GM23248 (cell line): ENCODE measurements around the gene LRRC45. TPM values are rescaled to one million over a fixed set of nuclear protein-coding genes. Genes with fewer than 3 reads are reported as not detected.

Experiments
- DNase-seq: peaks from one replicate; pipeline ENCODE4 v3.0.0-alpha.2; 2015
- H2AFZ ChIP-seq: fragments of 200-600 bp; sonication (generic); 2 replicates; pipeline ENCODE4 v1.6.1; 2016; ENCODE audit warnings: antibody characterized with exemption
- H3F3A ChIP-seq: fragments of 200-600 bp; sonication (generic); 2 replicates; pipeline ENCODE4 v1.6.1; 2016; ENCODE audit warnings: mild to moderate bottlenecking, antibody characterized with exemption, mixed run types; ENCODE audit not compliant: insufficient read depth
- H3K27ac ChIP-seq: fragments of 200-600 bp; sonication (generic); 2 replicates; pipeline ENCODE4 v1.5.1; 2016; ENCODE audit warnings: mild to moderate bottlenecking
- H3K27me3 ChIP-seq: fragments of 200-600 bp; sonication (generic); replicated peaks from 2 replicates; pipeline ENCODE4 v1.6.1; 2016; ENCODE audit warnings: mild to moderate bottlenecking; ENCODE audit not compliant: insufficient read depth
- H3K36me3 ChIP-seq: fragments of 200-600 bp; sonication (generic); 2 replicates; pipeline ENCODE4 v1.6.1; 2016; ENCODE audit warnings: low read depth, mild to moderate bottlenecking
- H3K4me1 ChIP-seq: fragments of 200-600 bp; sonication (generic); 2 replicates; pipeline ENCODE4 v1.6.1; 2016; ENCODE audit warnings: mild to moderate bottlenecking; ENCODE audit not compliant: insufficient read depth
- H3K4me2 ChIP-seq: fragments of 200-600 bp; sonication (generic); one replicate; pipeline ENCODE4 v1.6.1; 2016; ENCODE audit warnings: mild to moderate bottlenecking; ENCODE audit not compliant: unreplicated experiment
- H3K4me3 ChIP-seq: fragments of 200-600 bp; sonication (generic); 2 replicates; pipeline ENCODE4 v1.5.1; 2016; ENCODE audit warnings: mild to moderate bottlenecking
- H3K79me2 ChIP-seq: fragments of 200-600 bp; sonication (generic); 2 replicates; pipeline ENCODE4 v1.6.1; 2016; ENCODE audit warnings: mild to moderate bottlenecking; ENCODE audit not compliant: insufficient read depth
- H3K9ac ChIP-seq: fragments of 200-600 bp; sonication (generic); 2 replicates; pipeline ENCODE4 v1.6.1; 2016; ENCODE audit warnings: mild to moderate bottlenecking
- H3K9me2 ChIP-seq: fragments of 200-600 bp; sonication (generic); 2 replicates; pipeline ENCODE4 v1.6.1; 2016; ENCODE audit warnings: mixed run types, mild to moderate bottlenecking, moderate library complexity; ENCODE audit not compliant: insufficient read depth
- H3K9me3 ChIP-seq: fragments of 200-600 bp; sonication (generic); one replicate; pipeline ENCODE4 v1.6.1; 2017; ENCODE audit warnings: low read depth
- H4K20me1 ChIP-seq: fragments of 200-600 bp; sonication (generic); 2 replicates; pipeline ENCODE4 v1.6.0; 2016; ENCODE audit not compliant: insufficient read depth
- EZH2 ChIP-seq: fragments of 200-600 bp; sonication (generic); IDR thresholded peaks from 2 replicates; pipeline ENCODE4 v1.6.1; 2018; ENCODE audit warnings: antibody characterized with exemption, mild to moderate bottlenecking; ENCODE audit not compliant: insufficient read depth, poor library complexity, severe bottlenecking
- EZH2phosphoT487 ChIP-seq: fragments of 200-600 bp; sonication (generic); IDR thresholded peaks from 2 replicates; pipeline ENCODE4 v1.6.1; 2018; ENCODE audit warnings: antibody characterized with exemption, moderate library complexity, mild to moderate bottlenecking, low read depth; ENCODE audit not compliant: insufficient read depth
- WGBS, 2 experiments: methylation state at CpG; one replicate each; pipeline ENCODE4 v1.1.6; 2015 to 2017; ENCODE audit warnings: low lambda C conversion rate in 2 of 2, low coverage in 1 of 2; ENCODE audit errors: missing lambda C conversion rate in 2 of 2; 5-methylcytosine and 5-hydroxymethylcytosine counted together
- in situ Hi-C: fragments of 300-500 bp; cut with MboI; formaldehyde crosslinking; loops from 2 replicates; pipeline ENCODE4 v1.15.0; 2020
- polyA plus RNA-seq: library from polyadenylated mRNA; unstranded; fragments of >200 nt; fragmentation: Nextera tagmentation; extraction: Ambion mirVana; gene quantifications from 2 replicates; pipeline ENCODE4 v1.2.1, GENCODE V29; 2016
- total RNA-seq: library from RNA; depleted of rRNA; stranded (reverse); fragments of >200 nt; shearing (Covaris generic); gene quantifications from 2 replicates; pipeline ENCODE4 v1.2.3, GENCODE V29; 2014

The LRRC45 gene
- total and polyA plus RNA-seq, 2 experiments from 2014 or later, result 4.5 to 14.8 TPM

DNA sequence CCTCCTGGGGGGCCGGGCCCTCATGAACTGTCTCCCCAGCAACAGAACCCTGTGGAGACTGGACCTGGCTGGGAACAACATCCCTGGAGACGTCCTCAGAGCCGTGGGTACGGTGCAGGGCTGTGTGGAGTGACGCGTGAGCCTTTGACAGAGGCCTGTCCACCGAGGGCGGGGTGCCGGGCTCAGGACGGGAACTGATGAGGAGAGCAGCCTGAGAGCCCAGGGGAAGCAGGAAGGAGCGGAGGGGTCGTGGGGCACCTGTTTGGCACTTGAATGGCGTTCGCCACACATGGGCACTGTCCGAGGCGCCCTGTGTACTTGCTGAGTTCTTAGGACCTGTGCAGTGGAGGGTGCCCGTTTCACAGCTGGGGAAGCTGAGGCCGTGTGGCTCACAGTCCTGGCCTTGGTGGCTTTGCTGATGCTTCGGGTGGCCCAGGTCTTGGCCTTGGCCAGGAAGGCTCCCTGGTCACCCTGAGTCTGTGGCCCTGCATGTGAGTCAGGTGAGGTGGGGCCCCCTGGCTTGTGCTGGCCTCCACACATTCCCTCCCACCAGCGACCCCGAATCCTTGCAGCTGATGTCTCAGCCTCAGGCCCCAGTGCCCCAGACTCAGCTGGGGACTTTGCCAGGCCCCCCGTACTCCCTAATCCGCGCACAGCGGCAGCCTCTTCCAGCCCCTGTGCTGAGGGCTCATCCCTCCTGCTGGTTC lies 2.4 kb downstream of the LRRC45 start:
- H4K20me1 ChIP-seq, result no peaks in the 10 kb centered on the region
- no peak overlapping the region for H3K4me3 ChIP-seq
- H3K27me3 ChIP-seq, result no peaks in the 10 kb centered on the region
- H3K27ac ChIP-seq, result no peak overlapping the region
- H3K9ac ChIP-seq, result no peak overlapping the region
- no peaks in the 10 kb centered on the region for H3F3A ChIP-seq
- no peaks in the 10 kb centered on the region for H3K79me2 ChIP-seq
- no peak overlapping the region for H3K4me2 ChIP-seq
- in situ Hi-C loops, result no loop called here
- H3K36me3 ChIP-seq, result no peaks in the 10 kb centered on the region
- no peaks in the 10 kb centered on the region for H3K9me2 ChIP-seq
- H3K4me1 ChIP-seq, result peaks cover 5% of the 10 kb centered on the region; the same call in 1 of the 2 replicates
- no peaks in the 10 kb centered on the region for H3K9me3 ChIP-seq
- no peak for DNase-seq
- 92% methylated on average over 21 to 25 of the region's 25 CpGs for WGBS, 2 experiments
- H2AFZ ChIP-seq, result no peak overlapping the region
- no peak for TF ChIP-seq EZH2
- no peak for TF ChIP-seq EZH2phosphoT487

DNA sequence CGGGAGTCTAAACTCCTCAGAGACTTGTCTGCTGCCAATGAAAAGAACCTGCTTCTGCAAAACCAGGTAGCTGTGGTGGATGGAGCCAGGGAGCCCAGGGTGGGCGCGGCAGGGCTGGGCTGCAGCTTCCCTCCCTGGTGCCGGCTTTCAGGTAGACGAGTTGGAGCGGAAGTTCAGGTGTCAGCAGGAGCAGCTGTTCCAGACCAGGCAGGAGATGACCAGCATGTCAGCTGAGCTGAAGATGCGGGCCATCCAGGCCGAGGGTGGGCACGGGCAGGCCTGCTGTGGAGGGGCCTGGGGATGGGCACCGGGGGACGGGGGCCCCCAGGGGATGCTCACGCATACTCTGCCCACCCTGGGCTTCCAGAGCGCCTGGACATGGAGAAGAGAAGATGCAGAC lies 5.1 kb downstream of the LRRC45 start:
- no peak overlapping the region for H3K4me2 ChIP-seq
- H3K4me1 ChIP-seq, result peaks cover 5% of the 10 kb centered on the region; the same call in 1 of the 2 replicates
- no peaks in the 10 kb centered on the region for H3F3A ChIP-seq
- no peaks in the 10 kb centered on the region for H3K27me3 ChIP-seq
- H3K9me3 ChIP-seq, result no peaks in the 10 kb centered on the region
- H3K36me3 ChIP-seq, result no peaks in the 10 kb centered on the region
- TF ChIP-seq EZH2 (no peak), EZH2phosphoT487 (no peak)
- H2AFZ ChIP-seq, result no peak overlapping the region
- H3K79me2 ChIP-seq, result no peaks in the 10 kb centered on the region
- H3K27ac ChIP-seq, result no peak overlapping the region
- H4K20me1 ChIP-seq, result no peaks in the 10 kb centered on the region
- in situ Hi-C loops, result no loop called here
- no peak for DNase-seq
- 91 to 93% methylated on average over 10 to 13 of the region's 13 CpGs for WGBS, 2 experiments
- H3K9ac ChIP-seq, result no peak overlapping the region
- no peaks in the 10 kb centered on the region for H3K9me2 ChIP-seq
- no peak overlapping the region for H3K4me3 ChIP-seq

DNA sequence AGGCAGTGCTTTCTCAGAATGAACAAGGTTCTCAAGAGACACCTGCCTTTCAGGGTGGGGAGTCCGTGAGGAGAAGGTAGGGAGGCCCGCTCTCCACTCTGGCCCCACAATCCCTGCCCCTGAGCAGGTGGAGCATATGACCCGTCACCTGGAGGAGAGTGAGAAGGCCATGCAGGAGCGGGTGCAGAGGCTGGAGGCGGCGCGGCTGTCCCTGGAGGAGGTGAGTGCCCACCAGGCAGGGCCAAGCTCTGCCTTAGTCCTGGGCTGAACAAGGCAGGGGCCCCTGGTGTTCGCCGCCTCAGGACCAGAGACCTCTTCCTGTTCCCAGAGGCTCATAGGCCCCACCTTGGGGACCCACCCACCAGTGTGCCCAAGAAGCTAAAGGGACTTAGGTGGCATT lies 5.9 kb downstream of the LRRC45 start:
- H3K27me3 ChIP-seq, result no peaks in the 10 kb centered on the region
- H3K9me3 ChIP-seq, result no peaks in the 10 kb centered on the region
- no peaks in the 10 kb centered on the region for H3F3A ChIP-seq
- WGBS, 2 experiments, result 96 to 100% methylated on average over 9 of the region's 9 CpGs
- no peak for TF ChIP-seq EZH2
- TF ChIP-seq EZH2phosphoT487, result no peak
- H3K27ac ChIP-seq, result no peak overlapping the region
- no peak overlapping the region for H2AFZ ChIP-seq
- no peaks in the 10 kb centered on the region for H3K79me2 ChIP-seq
- DNase-seq, result no peak
- peaks cover 2% of the 10 kb centered on the region; the same call in 1 of the 2 replicates for H3K4me1 ChIP-seq
- H3K4me2 ChIP-seq, result no peak overlapping the region
- H3K9me2 ChIP-seq, result no peaks in the 10 kb centered on the region
- H4K20me1 ChIP-seq, result no peaks in the 10 kb centered on the region
- H3K4me3 ChIP-seq, result no peak overlapping the region
- no peaks in the 10 kb centered on the region for H3K36me3 ChIP-seq
- no peak overlapping the region for H3K9ac ChIP-seq
- in situ Hi-C loops, result no loop called here

DNA sequence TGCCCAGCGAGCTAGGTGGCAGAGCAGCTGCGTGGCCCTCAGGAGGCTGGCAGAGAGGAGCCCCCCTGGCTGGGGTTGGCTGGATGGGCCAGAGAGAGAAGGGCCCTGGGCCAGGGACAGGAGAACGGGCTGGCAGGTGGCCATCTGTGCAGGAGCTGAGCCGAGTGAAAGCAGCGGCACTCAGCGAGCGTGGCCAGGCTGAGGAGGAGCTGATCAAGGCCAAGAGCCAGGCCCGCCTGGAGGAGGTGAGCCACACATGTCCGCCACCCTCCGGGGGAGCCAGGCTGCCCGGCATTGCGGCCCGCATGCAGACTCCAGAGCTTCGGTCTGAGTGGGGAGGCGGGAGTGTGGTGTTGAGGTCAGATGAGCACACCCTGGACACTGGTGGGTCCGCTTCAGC lies 6.3 kb downstream of the LRRC45 start:
- WGBS, 2 experiments, result 92 to 96% methylated on average over 16 of the region's 16 CpGs
- H3K27me3 ChIP-seq, result no peaks in the 10 kb centered on the region

More for the DNA sequence above, 6.3 kb downstream of the LRRC45 start:
- Histone ChIP-seq H3K4me3 (no peak overlapping the region), H3K27ac (no peak overlapping the region), H3F3A (no peaks in the 10 kb centered on the region), H3K79me2 (no peaks in the 10 kb centered on the region), H3K4me2 (no peak overlapping the region), H3K9me2 (no peaks in the 10 kb centered on the region), H3K9me3 (no peaks in the 10 kb centered on the region), H3K4me1 (no peaks in the 10 kb centered on the region), H4K20me1 (no peaks in the 10 kb centered on the region), H3K9ac (no peak overlapping the region), H2AFZ (no peak overlapping the region), H3K36me3 (no peaks in the 10 kb centered on the region)
- no peak for DNase-seq
- in situ Hi-C loops, result no loop called here
- no peak for TF ChIP-seq EZH2phosphoT487
- TF ChIP-seq EZH2, result no peak
